Kidney epithelial cell (primary cell): ENCODE data around the gene RYR1. TPM values are rescaled to one million over a fixed set of nuclear protein-coding genes. Genes with fewer than 3 reads are reported as not detected.

ENCODE experiments used
- DNase-seq: peaks from one replicate; pipeline ENCODE4 v3.0.0-alpha.2; 2010; ENCODE audit warnings: low read depth
- H3K27me3 ChIP-seq: 2 replicates; pipeline ENCODE4 v1.6.0; 2011; ENCODE audit warnings: low read length; ENCODE audit not compliant: control insufficient read depth, insufficient read depth
- H3K36me3 ChIP-seq: 2 replicates; pipeline ENCODE4 v1.5.1; 2011; ENCODE audit warnings: low read length; ENCODE audit not compliant: control insufficient read depth, insufficient read depth
- H3K4me3 ChIP-seq: 2 replicates; pipeline ENCODE4 v1.5.1; 2011; ENCODE audit warnings: low read depth, mild to moderate bottlenecking, control low read depth, low read length
- total RNA-seq: library from RNA; depleted of rRNA; stranded (reverse); fragments of >200 nt; gene quantifications from 2 replicates; pipeline ENCODE4 v1.2.3, GENCODE V29; 2015
- TF ChIP-seq, protein P1 (sequence below): IDR thresholded peaks from 2 replicates; pipeline ENCODE4 v1.5.1; 2011; ENCODE audit warnings: mild to moderate bottlenecking, moderate library complexity, low read length, control low read depth, inconsistent platforms; ENCODE audit not compliant: insufficient read depth, poor library complexity, severe bottlenecking

Gene RYR1
- total RNA-seq, 1 donor from 2014 or later, result 0.17 TPM

DNA sequence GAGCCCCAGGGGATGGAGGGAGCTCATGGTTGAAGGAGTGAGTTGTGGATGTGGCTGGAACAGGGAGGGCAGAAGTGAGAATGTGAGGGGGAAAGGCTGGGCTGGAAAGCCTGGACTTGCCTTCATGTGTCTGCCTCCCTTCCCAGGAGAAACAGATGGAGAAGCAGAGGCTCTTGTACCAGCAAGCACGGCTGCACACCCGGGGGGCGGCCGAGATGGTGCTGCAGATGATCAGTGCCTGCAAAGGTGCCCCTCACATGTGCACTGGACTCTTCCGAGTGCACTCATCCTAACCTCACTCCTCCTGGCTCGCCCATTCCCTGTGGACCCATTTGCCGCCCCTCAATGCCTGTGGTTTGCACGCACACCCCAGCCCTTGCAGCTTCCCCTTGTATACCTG is 101.1 kb downstream of the RYR1 start:
- Histone ChIP-seq H3K36me3 (no peaks in the 10 kb centered on the region), H3K4me3 (no peak overlapping the region), H3K27me3 (peaks cover 1% of the 10 kb centered on the region)
- TF ChIP-seq, protein P1, sequence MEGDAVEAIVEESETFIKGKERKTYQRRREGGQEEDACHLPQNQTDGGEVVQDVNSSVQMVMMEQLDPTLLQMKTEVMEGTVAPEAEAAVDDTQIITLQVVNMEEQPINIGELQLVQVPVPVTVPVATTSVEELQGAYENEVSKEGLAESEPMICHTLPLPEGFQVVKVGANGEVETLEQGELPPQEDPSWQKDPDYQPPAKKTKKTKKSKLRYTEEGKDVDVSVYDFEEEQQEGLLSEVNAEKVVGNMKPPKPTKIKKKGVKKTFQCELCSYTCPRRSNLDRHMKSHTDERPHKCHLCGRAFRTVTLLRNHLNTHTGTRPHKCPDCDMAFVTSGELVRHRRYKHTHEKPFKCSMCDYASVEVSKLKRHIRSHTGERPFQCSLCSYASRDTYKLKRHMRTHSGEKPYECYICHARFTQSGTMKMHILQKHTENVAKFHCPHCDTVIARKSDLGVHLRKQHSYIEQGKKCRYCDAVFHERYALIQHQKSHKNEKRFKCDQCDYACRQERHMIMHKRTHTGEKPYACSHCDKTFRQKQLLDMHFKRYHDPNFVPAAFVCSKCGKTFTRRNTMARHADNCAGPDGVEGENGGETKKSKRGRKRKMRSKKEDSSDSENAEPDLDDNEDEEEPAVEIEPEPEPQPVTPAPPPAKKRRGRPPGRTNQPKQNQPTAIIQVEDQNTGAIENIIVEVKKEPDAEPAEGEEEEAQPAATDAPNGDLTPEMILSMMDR, result no peak
- no peak for DNase-seq

DNA sequence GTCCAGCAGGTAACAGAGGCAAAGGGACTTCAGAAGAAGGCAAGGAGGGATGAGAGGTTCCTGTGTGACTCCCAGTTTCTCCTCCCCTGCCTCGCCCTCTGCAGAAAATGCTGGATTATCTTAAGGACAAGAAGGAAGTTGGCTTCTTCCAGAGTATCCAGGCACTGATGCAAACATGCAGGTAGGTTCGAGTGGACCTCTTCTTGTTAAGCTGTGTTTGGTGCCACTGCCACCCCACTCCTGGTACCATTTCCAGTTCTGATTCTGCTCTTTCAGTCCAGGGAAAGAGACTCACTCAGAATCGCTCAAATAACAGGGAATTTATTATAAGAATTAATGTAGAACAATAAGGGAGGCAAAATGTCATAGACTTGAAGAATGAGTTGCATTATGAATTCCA is 101.7 kb downstream of the RYR1 start:
- no peak overlapping the region for H3K4me3 ChIP-seq
- H3K27me3 ChIP-seq, result no peaks in the 10 kb centered on the region
- no peak for DNase-seq
- TF ChIP-seq, protein P1, result no peak
- H3K36me3 ChIP-seq, result no peaks in the 10 kb centered on the region

DNA sequence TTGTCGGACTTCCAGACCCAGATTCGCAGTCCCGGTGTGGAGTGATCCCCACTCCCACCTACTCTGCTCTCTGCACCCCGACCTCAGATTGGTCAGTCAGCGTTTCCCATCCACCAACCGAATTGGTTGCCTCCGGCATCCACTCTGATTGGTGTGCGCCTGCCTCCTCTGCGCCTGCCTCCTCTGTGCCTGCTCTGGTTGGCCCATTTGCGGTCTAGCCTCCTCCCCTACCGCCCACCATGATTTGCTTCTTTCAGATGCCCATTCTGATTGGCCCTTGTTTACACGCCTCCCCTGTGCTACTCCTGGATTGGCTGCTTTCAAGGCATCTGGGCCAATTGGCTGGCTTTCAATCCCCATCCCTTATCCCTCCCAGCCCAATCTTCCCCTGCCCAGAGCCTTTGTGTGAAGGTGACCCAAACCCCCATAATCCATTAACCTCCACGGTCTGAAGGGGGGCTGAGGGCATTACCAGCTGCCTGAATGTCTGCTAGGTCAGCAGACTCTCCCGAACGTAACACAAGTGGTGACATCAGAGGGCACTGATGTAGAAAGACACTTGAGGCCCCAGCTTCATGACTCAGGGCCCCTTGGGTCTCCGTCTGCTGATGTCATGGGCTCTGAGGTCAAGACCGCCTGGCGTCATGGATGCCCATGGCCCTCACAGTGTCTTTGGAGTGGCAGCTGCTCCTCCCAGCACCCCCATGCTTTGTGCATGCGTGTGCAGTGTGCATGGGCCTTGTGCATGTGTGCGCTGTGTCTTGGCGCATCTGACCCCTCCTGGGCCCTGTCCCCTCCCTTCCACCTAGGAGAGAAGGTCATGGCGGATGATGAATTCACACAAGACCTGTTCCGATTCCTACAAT is 103.8 kb downstream of the RYR1 start:
- H3K27me3 ChIP-seq, result no peaks in the 10 kb centered on the region
- H3K36me3 ChIP-seq, result no peaks in the 10 kb centered on the region
- no peak overlapping the region for H3K4me3 ChIP-seq
- DNase-seq, result no peak
- TF ChIP-seq, protein P1, result no peak

DNA sequence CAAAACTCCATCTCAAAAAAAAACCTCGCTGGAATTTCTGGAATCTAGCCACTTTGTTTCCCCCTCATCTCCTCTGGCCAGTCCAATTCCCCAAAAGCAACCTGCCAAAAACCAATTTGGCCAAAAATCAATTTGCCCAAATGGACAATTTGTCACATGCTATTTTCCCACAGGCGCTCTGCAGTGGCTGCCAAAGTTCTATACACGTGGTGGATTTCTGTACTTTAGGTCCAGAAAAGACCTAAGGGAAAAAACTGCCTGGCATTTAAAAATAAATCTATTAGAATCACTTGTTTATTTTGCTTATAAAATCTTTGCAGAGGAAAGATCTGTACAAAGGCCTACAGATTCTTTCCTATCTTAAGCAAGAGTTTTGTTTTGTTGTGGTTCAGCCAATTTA is 104.9 kb downstream of the RYR1 start:
- H3K36me3 ChIP-seq, result no peaks in the 10 kb centered on the region
- H3K27me3 ChIP-seq, result no peaks in the 10 kb centered on the region
- DNase-seq, result no peak
- TF ChIP-seq, protein P1, result no peak
- H3K4me3 ChIP-seq, result no peak overlapping the region

DNA sequence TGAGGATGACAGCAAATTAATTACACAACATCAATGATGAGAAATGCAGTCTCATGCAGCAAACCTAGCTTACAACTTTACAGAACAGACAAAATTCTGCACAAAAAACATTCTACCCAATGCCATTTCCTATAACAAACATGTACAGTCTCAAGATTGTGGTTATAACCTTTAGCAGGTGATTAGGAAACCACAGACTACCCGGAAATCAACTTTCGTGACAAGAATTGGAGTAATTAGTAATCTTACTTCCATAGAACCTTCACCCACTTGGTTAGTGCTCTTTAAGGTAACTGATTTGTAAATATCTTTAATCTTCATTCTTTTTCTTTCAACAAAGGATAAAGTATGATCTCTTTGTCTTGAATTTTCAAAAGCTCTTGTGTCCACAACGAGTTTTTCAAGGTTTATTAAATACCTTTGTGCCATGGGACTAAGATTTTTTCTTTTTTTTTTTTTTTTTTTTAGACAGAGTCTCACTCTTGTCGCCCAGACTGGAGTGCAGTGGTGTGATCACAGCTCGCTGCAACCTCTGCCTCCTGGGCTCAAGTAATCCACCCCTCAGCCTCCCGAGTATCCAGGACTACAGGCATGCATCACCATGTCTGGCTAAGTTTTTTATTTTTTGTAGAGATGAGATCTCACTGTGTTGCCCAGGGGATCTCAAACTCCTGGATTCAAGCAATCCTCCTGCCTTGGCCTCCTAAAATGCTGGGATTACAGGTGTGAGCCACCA is 105.5 kb downstream of the RYR1 start:
- no peaks in the 10 kb centered on the region for H3K27me3 ChIP-seq
- no peak for DNase-seq
- H3K36me3 ChIP-seq, result no peaks in the 10 kb centered on the region
- TF ChIP-seq, protein P1, result no peak
- no peak overlapping the region for H3K4me3 ChIP-seq
